Stomach (tissue), 9 donors: ENCODE data around the gene PDK3. TPM values are rescaled to one million over a fixed set of nuclear protein-coding genes. Genes with fewer than 3 reads are reported as not detected.

Experiments
- DNase-seq, 2 donors: peaks; one replicate each; pipeline versions ENCODE4 v3.0.0 to v3.0.0-alpha.2; 2013 to 2019
- H3K27ac ChIP-seq, 5 donors: fragments of 200-600 bp in 4 of 5; sonication (generic) in 4 of 5; one replicate each; pipeline ENCODE4 v1.5.1; 2013 to 2019; ENCODE audit warnings: mild to moderate bottlenecking in 1 of 5, moderate library complexity in 1 of 5
- H3K27me3 ChIP-seq, 3 donors: fragments of 200-600 bp; sonication (generic); one replicate each; pipeline ENCODE4 v1.5.1; 2017 to 2019; ENCODE audit warnings: mixed run types in 1 of 3
- H3K36me3 ChIP-seq, 4 donors: fragments of 200-600 bp; sonication (generic); 1 replicate in 3 of 4; 2 replicates in 1 of 4; pipeline ENCODE4 v1.5.1; 2016 to 2019
- H3K4me1 ChIP-seq, 4 donors: fragments of 200-600 bp; sonication (generic); one replicate each; pipeline ENCODE4 v1.5.1; 2016 to 2019
- H3K4me3 ChIP-seq, 4 donors: fragments of 200-600 bp; sonication (generic) in 3 of 4; one replicate each; pipeline ENCODE4 v1.5.1; 2016 to 2019; ENCODE audit warnings: mild to moderate bottlenecking in 1 of 4
- H3K9me3 ChIP-seq, 4 donors: fragments of 200-600 bp; sonication (generic); one replicate each; pipeline ENCODE4 v1.5.1; 2016 to 2019
- EP300 ChIP-seq: sonication (generic); formaldehyde crosslinking; IDR thresholded peaks from one replicate; pipeline ENCODE4 v1.6.1; 2017; ENCODE audit warnings: antibody characterized with exemption
- POLR2A ChIP-seq, 4 donors: fragments of 450-650 bp; IDR thresholded peaks; one replicate each; pipeline ENCODE4 v1.6.1; 2016; ENCODE audit warnings: antibody characterized with exemption in 4 of 4, control low read depth in 2 of 4, mild to moderate bottlenecking in 1 of 4, moderate library complexity in 1 of 4
- POLR2AphosphoS5 ChIP-seq, 3 donors: sonication (generic); formaldehyde crosslinking; IDR thresholded peaks; one replicate each; pipeline ENCODE4 v1.6.1; 2016; ENCODE audit warnings: antibody characterized with exemption in 3 of 3
- WGBS, 5 donors: extraction: QIAGEN DNeasy Blood & Tissue Kit in 3 of 5; methylation state at CpG; one replicate each; pipeline versions ENCODE4 v1.1.5 to v1.1.7; 2013 to 2018; 5-methylcytosine and 5-hydroxymethylcytosine counted together
- intact Hi-C: fragments of 100-400 bp; cut with DNase I; formaldehyde crosslinking; loops from one replicate; pipeline ENCODE4 v1.15.1; 2023; ENCODE audit warnings: low total_unique reads
- polyA plus RNA-seq, 3 donors: library from polyadenylated mRNA; stranded (reverse); fragments of 200-250 nt; gene quantifications; one replicate each; pipeline ENCODE4 v1.2.3, GENCODE V29; 2013
- total RNA-seq, 5 donors: library from RNA; depleted of rRNA; stranded (reverse); fragments of >200 nt; gene quantifications; one replicate each; pipeline versions ENCODE4 v1.1.0 to v1.2.3, GENCODE V29; 2014 to 2016
- TF ChIP-seq, protein P1 (sequence below), 7 experiments: fragments of 450-650 bp in 4 of 7; fragments of 200-600 bp in 3 of 7; sonication (generic) in 3 of 7; IDR thresholded peaks; one replicate each; pipeline ENCODE4 v1.5.1; 2016 to 2019; ENCODE audit warnings: antibody characterized with exemption in 7 of 7, control low read depth in 2 of 7, mild to moderate bottlenecking in 1 of 7
- donor health status: healthy with polysubstance abuse.
- donor health status: Bipolar disorder and iron deficiency.
- donor health status: healthy.

The PDK3 gene
- total and polyA plus RNA-seq, 8 donors = 0.29 to 81.1 (median 5.1) TPM

DNA sequence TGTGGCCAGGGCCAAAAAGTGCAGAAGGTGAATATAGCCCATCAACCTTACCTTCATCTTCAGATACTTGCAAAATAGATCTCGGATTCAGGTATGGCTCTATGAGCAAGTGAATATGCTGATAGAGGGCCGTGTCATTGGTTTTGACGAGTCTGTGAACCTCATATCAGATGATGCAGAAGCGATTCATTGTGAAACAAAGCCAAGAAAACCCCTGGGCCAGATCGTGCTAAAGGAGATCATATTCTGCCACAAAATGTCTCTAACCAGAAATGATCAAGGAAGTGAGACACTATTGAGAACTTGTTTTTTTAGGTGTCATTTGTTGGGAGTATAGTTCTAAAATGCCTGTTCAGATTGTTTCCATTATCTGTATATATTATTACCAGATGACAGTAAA is 48.3 kb downstream of the PDK3 start:
- intact Hi-C loops = no loop called here
- Histone ChIP-seq H3K9me3 (no peaks in the 10 kb centered on the region), H3K27ac (no peak overlapping the region), H3K27me3 (no peaks in the 10 kb centered on the region), H3K4me1 (no peaks in the 10 kb centered on the region), H3K4me3 (no peak overlapping the region), H3K36me3 (peaks cover 0 to 16% (median 3%) of the 10 kb centered on the region in 4 donors)
- WGBS, 5 donors = 62 to 82% (median 77%) methylated on average over 5 of the region's 5 CpGs
- DNase-seq = no peak
- TF ChIP-seq EP300 = no peak
- TF ChIP-seq, protein P1, sequence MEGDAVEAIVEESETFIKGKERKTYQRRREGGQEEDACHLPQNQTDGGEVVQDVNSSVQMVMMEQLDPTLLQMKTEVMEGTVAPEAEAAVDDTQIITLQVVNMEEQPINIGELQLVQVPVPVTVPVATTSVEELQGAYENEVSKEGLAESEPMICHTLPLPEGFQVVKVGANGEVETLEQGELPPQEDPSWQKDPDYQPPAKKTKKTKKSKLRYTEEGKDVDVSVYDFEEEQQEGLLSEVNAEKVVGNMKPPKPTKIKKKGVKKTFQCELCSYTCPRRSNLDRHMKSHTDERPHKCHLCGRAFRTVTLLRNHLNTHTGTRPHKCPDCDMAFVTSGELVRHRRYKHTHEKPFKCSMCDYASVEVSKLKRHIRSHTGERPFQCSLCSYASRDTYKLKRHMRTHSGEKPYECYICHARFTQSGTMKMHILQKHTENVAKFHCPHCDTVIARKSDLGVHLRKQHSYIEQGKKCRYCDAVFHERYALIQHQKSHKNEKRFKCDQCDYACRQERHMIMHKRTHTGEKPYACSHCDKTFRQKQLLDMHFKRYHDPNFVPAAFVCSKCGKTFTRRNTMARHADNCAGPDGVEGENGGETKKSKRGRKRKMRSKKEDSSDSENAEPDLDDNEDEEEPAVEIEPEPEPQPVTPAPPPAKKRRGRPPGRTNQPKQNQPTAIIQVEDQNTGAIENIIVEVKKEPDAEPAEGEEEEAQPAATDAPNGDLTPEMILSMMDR (IDR thresholded peaks at IDR 0.05) = no peak
- TF ChIP-seq POLR2AphosphoS5 (IDR thresholded peaks at IDR 0.05) = no peak

DNA sequence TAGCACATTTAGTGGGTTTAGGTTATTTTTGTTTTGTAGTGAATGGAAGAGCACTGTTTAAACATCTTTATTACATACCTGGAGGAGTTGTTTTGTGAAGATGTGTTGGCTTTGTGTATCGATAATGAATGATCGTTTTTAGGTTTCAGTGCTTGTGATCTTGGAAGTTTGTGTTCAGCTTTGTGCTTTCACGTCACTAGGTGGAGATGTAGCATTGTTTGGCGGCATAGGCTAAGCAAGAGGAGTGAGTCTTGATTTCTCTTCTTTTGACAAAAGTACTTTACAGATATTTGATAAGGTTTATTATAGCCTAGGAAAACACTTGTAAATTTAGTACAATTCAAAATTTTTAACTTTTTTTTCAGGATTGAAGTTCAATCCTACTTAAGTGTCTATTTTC is 50.4 kb downstream of the PDK3 start:
- Histone ChIP-seq H3K4me3 (no peak overlapping the region), H3K36me3 (peaks cover 0 to 19% (median 15%) of the 10 kb centered on the region in 4 donors), H3K4me1 (no peaks in the 10 kb centered on the region), H3K27ac (no peak overlapping the region), H3K9me3 (no peaks in the 10 kb centered on the region), H3K27me3 (no peaks in the 10 kb centered on the region)
- intact Hi-C loops = no loop called here
- no peak for TF ChIP-seq POLR2A (IDR thresholded peaks at IDR 0.05)
- no peak for TF ChIP-seq EP300
- no peak for TF ChIP-seq POLR2AphosphoS5 (IDR thresholded peaks at IDR 0.05)
- TF ChIP-seq, protein P1 (IDR thresholded peaks at IDR 0.05) = no peak
- WGBS, 5 donors = 44 to 73% (median 55%) methylated on average over 4 of the region's 4 CpGs
- peak in 1 of 2 donors; percentile 43 for DNase-seq

DNA sequence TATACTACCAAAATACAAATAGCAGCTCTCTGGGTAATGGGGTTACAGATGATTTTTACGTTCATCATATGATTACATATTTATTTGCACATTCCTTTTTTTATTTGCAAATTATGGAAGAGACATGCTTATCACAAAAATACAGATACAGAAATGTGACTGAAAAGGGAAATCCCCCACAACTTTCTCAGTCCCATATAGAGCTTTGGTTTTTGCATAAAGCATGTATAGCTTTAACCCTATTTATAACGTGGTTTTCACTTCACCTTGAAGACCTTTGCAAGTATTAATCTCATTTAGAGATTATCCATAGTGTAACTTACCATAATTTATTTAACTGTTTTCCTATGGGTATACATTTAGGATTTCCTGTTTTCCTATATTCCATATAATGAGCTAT is 55.4 kb downstream of the PDK3 start:
- no peaks in the 10 kb centered on the region for H3K27me3 ChIP-seq
- 66 to 96% (median 88%) methylated on average over 2 of the region's 2 CpGs for WGBS, 5 donors
- intact Hi-C loops = no loop called here

GRCh38 chrX:24525455-24525854 is 60.4 kb downstream of the PDK3 start:
- intact Hi-C loops = no loop called here
- no peak for DNase-seq
- peaks cover 0 to 23% (median 14%) of the 10 kb centered on the region in 4 donors for H3K36me3 ChIP-seq
- no peak overlapping the region for H3K4me3 ChIP-seq
- no peaks in the 10 kb centered on the region for H3K27me3 ChIP-seq
- TF ChIP-seq, protein P1 (IDR thresholded peaks at IDR 0.05) = no peak
- TF ChIP-seq POLR2A (IDR thresholded peaks at IDR 0.05) (no peak), POLR2AphosphoS5 (IDR thresholded peaks at IDR 0.05) (no peak), EP300 (no peak)
- H3K9me3 ChIP-seq = no peaks in the 10 kb centered on the region
- no peaks in the 10 kb centered on the region for H3K4me1 ChIP-seq
- no peak overlapping the region for H3K27ac ChIP-seq
- WGBS, 5 donors = 80 to 98% (median 95%) methylated on average over 2 of the region's 2 CpGs

More for the DNA sequence above, 55.4 kb downstream of the PDK3 start:
- no peaks in the 10 kb centered on the region for H3K9me3 ChIP-seq
- no peak overlapping the region for H3K4me3 ChIP-seq
- DNase-seq = no peak
- no peak overlapping the region for H3K27ac ChIP-seq
- H3K36me3 ChIP-seq = peaks cover 0 to 12% (median 10%) of the 10 kb centered on the region in 4 donors
- no peaks in the 10 kb centered on the region for H3K4me1 ChIP-seq
- TF ChIP-seq EP300 (no peak), POLR2A (IDR thresholded peaks at IDR 0.05) (no peak), POLR2AphosphoS5 (IDR thresholded peaks at IDR 0.05) (no peak)
- TF ChIP-seq, protein P1 (IDR thresholded peaks at IDR 0.05) = no peak
